ENCODE results near the gene TRPC5OS.

TRPC5OS gene

GRCh38 chrX:111875881-111876280 lies at the start of gene TRPC5OS:
TSS of gene TRPC5OS (plus strand) at chrX:111876181. CDS start at chrX:111901850, 25,669 bp downstream.
- in situ Hi-C loops (cut with HindIII; ENCODE audit: low pct_ligation_motif_present, low pct_unique_long_range_greater_than_20kb, low sequenced_read_pairs): no loop called here
- no peak for DNase-seq

GRCh38 chrX:111829345-111829744 lies 46.6 kb upstream of the TRPC5OS start:
- no peak for DNase-seq
- in situ Hi-C loops (cut with HindIII; ENCODE audit: low pct_ligation_motif_present, low pct_unique_long_range_greater_than_20kb, low sequenced_read_pairs): no loop called here

GRCh38 chrX:111830571-111830970 lies 45.4 kb upstream of the TRPC5OS start:
- in situ Hi-C loops (cut with HindIII; ENCODE audit: low pct_ligation_motif_present, low pct_unique_long_range_greater_than_20kb, low sequenced_read_pairs): no loop called here
- DNase-seq: no peak

- DNase-seq: no peak
- in situ Hi-C loops (cut with HindIII; ENCODE audit: low pct_ligation_motif_present, low pct_unique_long_range_greater_than_20kb, low sequenced_read_pairs): no loop called here
These were observed 44.6 kb upstream of the TRPC5OS start for GRCh38 chrX:111831343-111831742.

- in situ Hi-C loops (cut with HindIII; ENCODE audit: low pct_ligation_motif_present, low pct_unique_long_range_greater_than_20kb, low sequenced_read_pairs): no loop called here
- no peak for DNase-seq
These were observed 38.8 kb upstream of the TRPC5OS start for GRCh38 chrX:111837197-111837596.

- DNase-seq: no peak
- in situ Hi-C loops (cut with HindIII; ENCODE audit: low pct_ligation_motif_present, low pct_unique_long_range_greater_than_20kb, low sequenced_read_pairs): no loop called here
These were observed 28.4 kb upstream of the TRPC5OS start for GRCh38 chrX:111847491-111848133.

GRCh38 chrX:111848541-111848940 lies 27.4 kb upstream of the TRPC5OS start:
- no peak for DNase-seq
- in situ Hi-C loops (cut with HindIII; ENCODE audit: low pct_ligation_motif_present, low pct_unique_long_range_greater_than_20kb, low sequenced_read_pairs): no loop called here

GRCh38 chrX:111850975-111851374 lies 25.0 kb upstream of the TRPC5OS start:
- in situ Hi-C loops (cut with HindIII; ENCODE audit: low pct_ligation_motif_present, low pct_unique_long_range_greater_than_20kb, low sequenced_read_pairs): no loop called here

GRCh38 chrX:111854556-111855490 lies 21.2 kb upstream of the TRPC5OS start:
- in situ Hi-C loops (cut with HindIII; ENCODE audit: low pct_ligation_motif_present, low pct_unique_long_range_greater_than_20kb, low sequenced_read_pairs): no loop called here
- DNase-seq: peak; percentile 7

More at GRCh38 chrX:111850975-111851374, 25.0 kb upstream of the TRPC5OS start:
- DNase-seq: no peak

- no peak for DNase-seq
- in situ Hi-C loops (cut with HindIII; ENCODE audit: low pct_ligation_motif_present, low pct_unique_long_range_greater_than_20kb, low sequenced_read_pairs): no loop called here
These were observed 18.4 kb upstream of the TRPC5OS start for GRCh38 chrX:111857534-111858060.

GRCh38 chrX:111861605-111862004 lies 14.4 kb upstream of the TRPC5OS start:
- in situ Hi-C loops (cut with HindIII; ENCODE audit: low pct_ligation_motif_present, low pct_unique_long_range_greater_than_20kb, low sequenced_read_pairs): no loop called here

GRCh38 chrX:111867236-111867635 lies 8.7 kb upstream of the TRPC5OS start:
- in situ Hi-C loops (cut with HindIII; ENCODE audit: low pct_ligation_motif_present, low pct_unique_long_range_greater_than_20kb, low sequenced_read_pairs): no loop called here

More at GRCh38 chrX:111861605-111862004, 14.4 kb upstream of the TRPC5OS start:
- DNase-seq: no peak

GRCh38 chrX:111868726-111869638 lies 7.0 kb upstream of the TRPC5OS start:
- DNase-seq: peak; percentile 1
- in situ Hi-C loops (cut with HindIII; ENCODE audit: low pct_ligation_motif_present, low pct_unique_long_range_greater_than_20kb, low sequenced_read_pairs): no loop called here

More at GRCh38 chrX:111867236-111867635, 8.7 kb upstream of the TRPC5OS start:
- DNase-seq: no peak

- in situ Hi-C loops (cut with HindIII; ENCODE audit: low pct_ligation_motif_present, low pct_unique_long_range_greater_than_20kb, low sequenced_read_pairs): no loop called here
- peak; percentile 36 for DNase-seq
These were observed 6.3 kb upstream of the TRPC5OS start for GRCh38 chrX:111869639-111870034.

GRCh38 chrX:111874241-111874640 lies 1.7 kb upstream of the TRPC5OS start:
- in situ Hi-C loops (cut with HindIII; ENCODE audit: low pct_ligation_motif_present, low pct_unique_long_range_greater_than_20kb, low sequenced_read_pairs): no loop called here
- DNase-seq: no peak

GRCh38 chrX:111876646-111877045 lies 665 bp downstream of the TRPC5OS start:
- in situ Hi-C loops (cut with HindIII; ENCODE audit: low pct_ligation_motif_present, low pct_unique_long_range_greater_than_20kb, low sequenced_read_pairs): no loop called here
- DNase-seq: no peak

- in situ Hi-C loops (cut with HindIII; ENCODE audit: low pct_ligation_motif_present, low pct_unique_long_range_greater_than_20kb, low sequenced_read_pairs): no loop called here
These were observed 1.7 kb downstream of the TRPC5OS start for GRCh38 chrX:111877681-111878080.

GRCh38 chrX:111880735-111881134 lies 4.8 kb downstream of the TRPC5OS start:
- in situ Hi-C loops (cut with HindIII; ENCODE audit: low pct_ligation_motif_present, low pct_unique_long_range_greater_than_20kb, low sequenced_read_pairs): no loop called here
- DNase-seq: no peak

More at GRCh38 chrX:111877681-111878080, 1.7 kb downstream of the TRPC5OS start:
- DNase-seq: no peak
